ENCODE results near the gene SRPK3. TPM values are rescaled to one million over a fixed set of nuclear protein-coding genes. Genes with fewer than 3 reads are reported as not detected.
A peak's percentile ranks its signal among the peaks of the same experiment; 100 is the strongest.

SRPK3 gene
- total RNA-seq: 0.18 and 0.40 TPM in 2 replicates
- polyA plus RNA-seq: 0.25 and 0.29 TPM in 2 replicates
- 0.04 and 0.07 TPM in 2 replicates for polyA plus RNA-seq (2011; cell fraction: cytosol; rRNA removed)
- 1.2 and 2.3 TPM in 2 replicates for polyA plus RNA-seq (2011; cell fraction: nucleus; rRNA removed)
- 0.15 and 0.22 TPM in 2 replicates for polyA plus RNA-seq (2012)
- 0.04 and 0.12 TPM in 2 replicates for polyA minus RNA-seq
- not detected for polyA minus RNA-seq (2011; cell fraction: cytosol; rRNA and poly(A)+ RNA removed)
- 0.24 and 0.38 TPM in 2 replicates for polyA minus RNA-seq (2011; cell fraction: nucleus; rRNA and poly(A)+ RNA removed)
- Bru-seq, nascent RNA: percentile 14 among the genes with signal in this experiment
- BruChase-seq, experiment 1, labeled RNA remaining after a 6-hour chase: percentile 17 among the genes with signal in this experiment
- BruChase-seq, experiment 2, labeled RNA remaining after a 2-hour chase: percentile 11 among the genes with signal in this experiment
- long read RNA-seq: 0 reads

GRCh38 chrX:153780678-153781427 is at the start of gene SRPK3:
Gene SRPK3 (plus strand): TSS chrX:153781041. CDS start chrX:153781087, 46 bp downstream.
- no peak within 1 kb of the TSS for H2AFZ ChIP-seq (ENCODE audit: low read depth, low read length)

More at GRCh38 chrX:153780678-153781427, at the start of gene SRPK3:
- POLR2A ChIA-PET: no interaction called here
- CTCF ChIA-PET: interaction anchor here (1.0 kb wide), 1 partner anchor 166 kb away, joined by 3 read pairs; no protein-coding TSS in a partner anchor
- H3K4me2 ChIP-seq (ENCODE audit: insufficient read depth, low read length): no peak within 1 kb of the TSS
- H4K20me1 ChIP-seq (replicated peaks; ENCODE audit: control insufficient read depth, extremely low read depth, insufficient read depth, low read length): no peaks in the 10 kb centered on the region
- H3K4me3 ChIP-seq (replicated peaks in 1 of 3; ENCODE audit: insufficient read depth in 1 of 3, low read depth in 1 of 3, low read length in 3 of 3): no peak within 1 kb of the TSS
- dilution Hi-C loops (cut with MboI; ENCODE audit: extremely low pct_ligation_motif_present, low sequenced_read_pairs): no loop called here
- no peaks in the 10 kb centered on the region for H3K27me3 ChIP-seq (ENCODE audit: control insufficient read depth in 2 of 2, insufficient read depth in 2 of 2, low read length in 2 of 2)
- H3K9me3 ChIP-seq (replicated peaks; ENCODE audit: control insufficient read depth, insufficient read depth, low read length): no peaks in the 10 kb centered on the region
- no TSS peak for BruUV-seq (replicated peaks)
- H3K36me3 ChIP-seq (ENCODE audit: control insufficient read depth in 2 of 2, extremely low read depth in 1 of 2, insufficient read depth in 2 of 2, low read length in 2 of 2): peaks cover 0 to 5% of the 10 kb centered on the region in 2 experiments
- TF ChIP-seq EZH2 (IDR thresholded peaks at IDR 0.05; ENCODE audit: borderline replicate concordance, low read depth, low read length, severe bottlenecking): no peak
- TF ChIP-seq JUN (IDR thresholded peaks at IDR 0.05; ENCODE audit: borderline replicate concordance, insufficient read depth, insufficient read length, low read depth): no peak
- TF ChIP-seq POLR2AphosphoS5 (IDR thresholded peaks at IDR 0.05; ENCODE audit: insufficient read depth, low read depth, low read length): no peak
- no peak for TF ChIP-seq MYC (IDR thresholded peaks at IDR 0.05; ENCODE audit: low read depth, low read length)
- no peak for TF ChIP-seq CTCF (IDR thresholded peaks at IDR 0.05; ENCODE audit: extremely low read depth in 1 of 2, insufficient read depth in 1 of 2, low read depth in 1 of 2, low read length in 2 of 2)
- TF ChIP-seq POLR2A (IDR thresholded peaks at IDR 0.05; ENCODE audit: low read depth, low read length): no peak
- no peak for TF ChIP-seq FOS (IDR thresholded peaks at IDR 0.05; ENCODE audit: borderline replicate concordance, insufficient read depth, low read length)
- no peak for TF ChIP-seq GATA2 (IDR thresholded peaks at IDR 0.05; ENCODE audit: insufficient read depth, insufficient read length, low read depth, low read length)
- TF ChIP-seq MAX (IDR thresholded peaks at IDR 0.05; ENCODE audit: insufficient read depth, insufficient read length): no peak
- H3K9me1 ChIP-seq (replicated peaks; ENCODE audit: control insufficient read depth, extremely low read depth, insufficient read depth, low read length): no peaks in the 10 kb centered on the region
- H3K79me2 ChIP-seq (ENCODE audit: control insufficient read depth, insufficient read depth, low read length): no peaks in the 10 kb centered on the region
- intact Hi-C loops (cut with micrococcal nuclease): no loop called here
- H3K27ac ChIP-seq (ENCODE audit: insufficient read depth, low read depth, low read length): no peak within 1 kb of the TSS
- no peaks in the 10 kb centered on the region for H3K4me1 ChIP-seq (ENCODE audit: control insufficient read depth, extremely low read depth, insufficient read depth, low read length)
- DNase-seq (ENCODE audit: low read depth, low spot score) (no peak), FAIRE-seq (no peak)
- H3K9ac ChIP-seq (replicated peaks; ENCODE audit: extremely low read depth, insufficient read depth, low read length): no peak within 1 kb of the TSS

Measured in endothelial cell of umbilical vein (primary cell).